Measurements from ENCODE around the gene ADAMTS9. TPM values are rescaled to one million over a fixed set of nuclear protein-coding genes. Genes with fewer than 3 reads are reported as not detected.

ADAMTS9 gene
- total and polyA plus RNA-seq, 2 donors (not counting 1 experiment from before 2014, with no cell fraction given): not detected

GRCh38 chr3:64473466-64473865 is 214.3 kb downstream of the ADAMTS9 start:
- H3K27me3 Mint-ChIP-seq: peaks cover 40% of the 10 kb centered on the region
- Histone ChIP-seq H3K27ac (ENCODE audit: low read length in 2 of 2) (no peak overlapping the region), H2AFZ (ENCODE audit: insufficient read depth, low read depth, low read length, poor library complexity, severe bottlenecking) (no peak overlapping the region), H3K79me2 (ENCODE audit: control insufficient read depth, insufficient read depth, low read length) (no peaks in the 10 kb centered on the region), H4K20me1 (ENCODE audit: control insufficient read depth, insufficient read depth, low read length, poor library complexity, severe bottlenecking) (no peaks in the 10 kb centered on the region), H3K4me2 (replicated peaks; ENCODE audit: low read depth, low read length, poor library complexity, severe bottlenecking) (no peak overlapping the region), H3K27me3 (replicated peaks in 1 of 4; ENCODE audit: control extremely low read depth in 1 of 4, control insufficient read depth in 3 of 4, insufficient read depth in 4 of 4, low read length in 3 of 4) (peaks cover 0 to 5% (median 1%) of the 10 kb centered on the region in 4 experiments), H3K9me3 (ENCODE audit: control extremely low read depth in 1 of 3, control insufficient read depth in 2 of 3, insufficient read depth in 1 of 3, low read length in 2 of 3) (no peaks in the 10 kb centered on the region), H3K4me3 (ENCODE audit: control extremely low read depth in 1 of 5, extremely low read depth in 1 of 5, insufficient read depth in 1 of 5, low read depth in 2 of 5, low read length in 4 of 5) (no peak overlapping the region), H3K9ac (ENCODE audit: low read length) (no peak overlapping the region), H3K4me1 (ENCODE audit: control insufficient read depth in 2 of 2, insufficient read depth in 2 of 2, low read length in 2 of 2) (no peaks in the 10 kb centered on the region), H3K36me3 (replicated peaks in 1 of 2; ENCODE audit: control extremely low read depth in 1 of 2, control insufficient read depth in 1 of 2, extremely low read depth in 1 of 2, insufficient read depth in 2 of 2, low read length in 1 of 2) (no peaks in the 10 kb centered on the region)
- no peak for TF ChIP-seq EZH2 (IDR thresholded peaks at IDR 0.05; ENCODE audit: borderline replicate concordance, insufficient read depth, low read depth, low read length, poor library complexity, severe bottlenecking)
- TF ChIP-seq CTCF (IDR thresholded peaks at IDR 0.05): no peak
- no peak overlapping the region for H3K27ac Mint-ChIP-seq
- WGBS (ENCODE audit: insufficient coverage): no CpG with 5 or more reads among the region's 1 CpG
- intact Hi-C loops (cut with micrococcal nuclease): no loop called here
- H3K4me1 Mint-ChIP-seq: no peaks in the 10 kb centered on the region
- DNase-seq: no peak
- POLR2A ChIA-PET: no interaction called here
- no peaks in the 10 kb centered on the region for H3K9me3 Mint-ChIP-seq (ENCODE audit: insufficient read depth)
- no peak for ATAC-seq (ENCODE audit: low read depth)
- CTCF ChIA-PET: interaction anchor here (1.2 kb wide), 1 partner anchor 11 kb away, joined by 3 read pairs; no protein-coding TSS in a partner anchor
- no peak overlapping the region for H3K4me3 Mint-ChIP-seq

GRCh38 chr3:64470436-64470835 is 217.4 kb downstream of the ADAMTS9 start:
- Histone ChIP-seq H3K27me3 (replicated peaks in 1 of 4; ENCODE audit: control extremely low read depth in 1 of 4, control insufficient read depth in 3 of 4, insufficient read depth in 4 of 4, low read length in 3 of 4) (peaks cover 0 to 5% (median 3%) of the 10 kb centered on the region in 4 experiments), H2AFZ (ENCODE audit: insufficient read depth, low read depth, low read length, poor library complexity, severe bottlenecking) (no peak overlapping the region), H3K4me2 (replicated peaks; ENCODE audit: low read depth, low read length, poor library complexity, severe bottlenecking) (no peak overlapping the region), H3K9me3 (ENCODE audit: control extremely low read depth in 1 of 3, control insufficient read depth in 2 of 3, insufficient read depth in 1 of 3, low read length in 2 of 3) (no peaks in the 10 kb centered on the region), H3K27ac (ENCODE audit: low read length in 2 of 2) (no peak overlapping the region), H3K79me2 (ENCODE audit: control insufficient read depth, insufficient read depth, low read length) (no peaks in the 10 kb centered on the region), H3K4me3 (ENCODE audit: control extremely low read depth in 1 of 5, extremely low read depth in 1 of 5, insufficient read depth in 1 of 5, low read depth in 2 of 5, low read length in 4 of 5) (no peak overlapping the region), H3K9ac (ENCODE audit: low read length) (no peak overlapping the region), H3K36me3 (replicated peaks in 1 of 2; ENCODE audit: control extremely low read depth in 1 of 2, control insufficient read depth in 1 of 2, extremely low read depth in 1 of 2, insufficient read depth in 2 of 2, low read length in 1 of 2) (no peaks in the 10 kb centered on the region), H4K20me1 (ENCODE audit: control insufficient read depth, insufficient read depth, low read length, poor library complexity, severe bottlenecking) (no peaks in the 10 kb centered on the region), H3K4me1 (ENCODE audit: control insufficient read depth in 2 of 2, insufficient read depth in 2 of 2, low read length in 2 of 2) (no peaks in the 10 kb centered on the region)
- no peak overlapping the region for H3K27ac Mint-ChIP-seq
- peaks cover 49% of the 10 kb centered on the region for H3K27me3 Mint-ChIP-seq
- DNase-seq (no peak), ATAC-seq (ENCODE audit: low read depth) (no peak)
- H3K4me3 Mint-ChIP-seq: no peak overlapping the region
- H3K9me3 Mint-ChIP-seq (ENCODE audit: insufficient read depth): no peaks in the 10 kb centered on the region
- TF ChIP-seq CTCF (IDR thresholded peaks at IDR 0.05) (no peak), EZH2 (IDR thresholded peaks at IDR 0.05; ENCODE audit: borderline replicate concordance, insufficient read depth, low read depth, low read length, poor library complexity, severe bottlenecking) (no peak)
- 92% methylated on average over 2 of the region's 5 CpGs for WGBS (ENCODE audit: insufficient coverage)
- CTCF ChIA-PET: no interaction called here
- H3K4me1 Mint-ChIP-seq: no peaks in the 10 kb centered on the region
- intact Hi-C loops (cut with micrococcal nuclease): no loop called here
- POLR2A ChIA-PET: no interaction called here

All from B cell (primary cell).